GM21360 (cell line): ENCODE measurements around the gene STRBP.

Experiments used
- ATAC-seq: cut with Tn5 transposase; IDR thresholded peaks from one replicate; pipeline ENCODE4 v1.9.1; 2021; ENCODE audit warnings: mild to moderate bottlenecking, moderate library complexity; ENCODE audit not compliant: unreplicated experiment

The STRBP gene

DNA sequence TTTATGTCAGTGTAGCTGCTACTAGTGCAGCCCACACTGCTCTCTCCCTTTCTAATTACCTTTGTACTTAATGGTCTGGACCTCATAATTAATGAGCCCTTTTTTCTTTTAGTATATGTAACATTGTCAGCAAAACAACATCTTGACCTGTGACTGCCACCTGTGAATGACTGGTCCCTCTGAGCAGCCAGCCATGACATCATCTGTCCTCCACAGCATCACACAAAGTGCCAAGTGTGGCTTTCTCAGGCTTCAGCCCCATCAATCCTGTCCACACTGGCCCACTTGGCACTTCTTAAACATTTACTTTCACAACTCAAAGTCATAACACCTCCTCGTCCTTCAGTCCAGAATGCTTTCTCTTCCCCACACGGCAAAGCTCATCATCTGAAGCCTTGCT lies 130.2 kb downstream of the STRBP start:
- no peak for ATAC-seq

DNA sequence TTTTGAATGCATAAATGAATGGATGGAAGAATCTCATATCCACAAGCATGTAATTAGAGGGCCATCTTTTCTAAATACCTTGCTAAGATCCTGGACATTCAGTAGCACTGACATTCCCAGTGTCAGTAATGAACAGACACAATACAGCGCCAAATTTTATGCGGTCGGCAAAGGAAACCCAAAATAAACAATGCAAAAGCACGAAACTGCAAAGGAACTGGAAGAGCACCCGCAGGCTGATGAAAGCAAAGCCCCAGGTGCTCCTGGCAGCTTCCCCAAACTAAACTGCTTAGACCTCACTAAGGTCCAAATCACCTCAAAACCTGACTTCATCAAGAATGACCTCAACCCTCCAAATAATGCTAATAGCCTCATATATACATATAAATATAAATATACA lies 133.0 kb downstream of the STRBP start:
- ATAC-seq: no peak

DNA sequence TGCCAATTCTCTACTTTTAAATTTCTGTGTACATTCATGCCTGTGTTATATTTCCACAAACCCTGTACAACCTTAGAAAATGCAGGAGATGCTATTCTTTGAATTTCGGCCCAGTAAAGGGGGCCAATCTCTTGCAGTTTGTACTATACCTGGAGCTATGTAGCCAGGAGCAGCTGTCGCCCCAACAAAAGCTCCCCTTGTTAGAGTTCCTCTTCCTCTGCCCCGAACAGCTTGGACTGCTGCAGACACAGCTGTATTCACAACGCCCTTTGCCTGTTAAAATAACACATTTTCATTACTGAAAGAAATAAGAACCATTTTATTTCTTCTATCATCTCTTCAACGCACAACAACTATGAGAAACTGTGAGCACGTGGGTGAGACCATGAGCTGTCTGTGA lies 135.7 kb downstream of the STRBP start:
- ATAC-seq: no peak

DNA sequence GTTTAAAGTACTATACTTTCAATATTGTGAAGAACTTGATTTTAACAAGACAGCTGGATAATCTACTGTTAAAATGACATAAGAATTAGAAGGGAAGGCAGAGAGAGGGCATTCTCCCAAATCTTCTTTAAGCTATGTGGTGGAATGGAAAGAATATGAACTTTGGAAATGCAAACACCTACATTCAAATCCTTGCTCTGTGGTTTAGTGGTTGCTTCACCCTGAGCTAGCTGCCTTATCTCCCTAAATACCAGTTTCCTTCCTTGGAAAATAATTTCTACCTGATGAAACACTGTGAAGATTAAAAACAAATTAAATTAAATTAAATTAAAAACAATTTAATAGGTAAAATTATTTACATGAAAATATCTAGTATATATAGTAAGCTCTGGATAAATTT lies 136.4 kb downstream of the STRBP start:
- no peak for ATAC-seq

DNA sequence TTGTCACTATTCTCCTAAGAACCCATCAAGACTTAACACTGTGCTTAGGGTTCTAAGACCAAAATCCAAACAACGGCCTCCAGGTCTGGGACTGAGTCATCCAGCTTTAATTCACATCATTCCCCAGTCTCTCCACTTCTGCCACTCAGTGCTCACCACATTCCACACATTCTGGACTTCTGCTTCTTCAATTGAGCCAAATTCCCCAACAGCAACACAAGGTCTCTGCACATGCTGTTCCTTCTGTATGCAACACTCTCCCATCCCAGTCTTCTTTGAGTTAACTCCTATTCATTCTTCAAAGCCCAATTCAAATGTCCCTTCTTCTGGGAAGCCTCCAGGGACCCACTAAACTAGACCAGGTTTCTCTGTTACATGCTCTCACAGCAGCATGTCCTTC lies 137.1 kb downstream of the STRBP start:
- ATAC-seq: no peak

DNA sequence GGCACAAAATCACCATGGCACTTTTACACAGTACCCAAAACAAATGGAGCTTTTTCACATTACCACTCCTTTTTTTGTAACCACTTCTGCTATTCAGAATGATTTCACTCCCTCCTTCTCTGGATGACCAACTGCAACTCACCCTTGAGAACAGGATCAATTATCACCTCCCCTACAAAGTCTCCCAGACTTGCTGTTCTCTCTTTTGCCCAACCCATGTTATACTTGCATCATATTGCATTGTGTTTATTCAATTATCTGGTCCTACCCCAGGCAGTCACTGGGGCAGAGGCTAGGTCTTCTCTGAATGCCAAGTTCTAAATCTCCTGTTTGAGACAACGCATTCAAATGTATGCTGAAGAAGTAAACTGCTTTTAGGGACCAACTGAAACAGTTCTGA lies 139.0 kb downstream of the STRBP start:
- no peak for ATAC-seq

DNA sequence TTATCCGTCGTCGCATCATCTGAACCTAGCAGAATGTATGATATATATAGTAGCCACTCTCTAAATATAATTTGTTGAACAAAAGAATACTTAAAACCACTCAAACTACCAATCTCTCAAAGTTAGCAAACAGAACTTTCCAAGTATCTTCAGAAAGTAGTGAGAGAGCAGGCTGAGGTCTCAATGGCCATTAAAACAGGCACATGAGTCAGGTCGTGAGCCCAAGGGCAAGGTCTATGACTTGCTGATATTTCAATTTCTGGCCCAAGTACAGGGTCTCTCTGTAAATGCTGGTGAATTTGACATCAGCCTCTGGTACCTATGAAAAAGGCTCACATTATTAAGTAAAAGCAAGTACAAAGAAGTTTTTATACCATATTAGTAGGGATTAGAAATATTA lies 139.8 kb downstream of the STRBP start:
- no peak for ATAC-seq

DNA sequence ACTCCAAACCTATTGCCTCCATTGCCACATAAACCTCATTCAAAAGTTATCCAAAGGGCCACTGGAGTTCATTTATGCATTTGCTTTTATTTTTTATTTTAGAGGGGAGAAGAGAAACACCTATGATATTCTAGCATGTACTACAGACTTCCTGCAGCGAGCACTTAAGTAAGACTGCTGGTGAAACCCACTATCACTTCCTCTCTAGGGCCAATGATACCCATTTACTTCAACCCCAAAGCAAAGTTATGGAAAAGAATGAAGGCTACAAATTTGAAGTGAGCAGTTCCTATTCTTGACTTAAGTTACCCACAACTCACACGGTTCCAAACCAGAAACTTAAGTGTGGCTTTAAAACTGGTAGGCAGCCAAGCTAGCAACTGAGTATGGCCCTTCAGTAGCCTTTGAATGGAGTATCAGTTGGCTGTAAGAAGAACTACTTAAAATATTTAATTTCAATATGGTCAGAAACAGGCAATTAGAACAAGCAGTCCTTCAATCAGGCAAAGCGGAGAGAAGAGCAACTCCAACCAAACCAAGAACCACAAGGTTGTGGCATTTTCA lies 140.8 kb downstream of the STRBP start:
- no peak for ATAC-seq

DNA sequence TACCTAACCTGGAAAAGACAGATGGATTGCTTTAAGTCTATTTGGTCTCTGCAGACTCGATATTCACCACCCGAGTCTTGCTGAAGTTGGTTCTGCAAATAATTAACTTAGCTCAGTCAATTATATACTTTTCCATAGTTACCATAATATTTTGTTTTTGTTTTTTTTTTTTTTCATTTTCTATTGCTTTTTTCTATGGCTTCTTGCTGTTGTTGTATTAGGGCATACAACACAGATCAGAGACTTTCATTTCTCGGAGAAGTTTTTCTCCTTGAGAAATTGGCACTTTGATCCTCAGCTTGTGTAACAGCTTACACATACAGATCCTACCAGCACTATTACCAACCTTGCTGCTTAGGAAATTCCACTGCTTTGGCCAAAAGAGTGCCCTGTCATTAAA lies 146.9 kb downstream of the STRBP start:
- no peak for ATAC-seq

DNA sequence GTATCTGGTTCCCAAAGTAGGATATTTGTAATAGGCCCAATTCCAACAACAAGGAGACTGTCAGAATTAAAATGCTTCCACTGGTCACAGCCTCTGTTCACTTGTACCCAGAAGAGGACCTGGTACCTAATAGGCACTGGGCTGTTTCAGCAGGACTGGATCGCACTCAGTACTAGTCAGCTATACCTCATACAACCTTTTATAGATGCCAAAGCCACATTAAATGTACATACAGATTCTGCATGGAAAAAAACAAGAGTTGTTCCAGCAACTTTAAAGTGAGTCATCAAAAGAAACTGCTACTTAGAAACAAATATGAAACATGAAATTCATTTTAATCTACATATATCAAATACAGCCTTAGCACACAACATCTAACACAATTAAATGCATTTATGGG lies 147.4 kb downstream of the STRBP start:
- ATAC-seq: no peak

DNA sequence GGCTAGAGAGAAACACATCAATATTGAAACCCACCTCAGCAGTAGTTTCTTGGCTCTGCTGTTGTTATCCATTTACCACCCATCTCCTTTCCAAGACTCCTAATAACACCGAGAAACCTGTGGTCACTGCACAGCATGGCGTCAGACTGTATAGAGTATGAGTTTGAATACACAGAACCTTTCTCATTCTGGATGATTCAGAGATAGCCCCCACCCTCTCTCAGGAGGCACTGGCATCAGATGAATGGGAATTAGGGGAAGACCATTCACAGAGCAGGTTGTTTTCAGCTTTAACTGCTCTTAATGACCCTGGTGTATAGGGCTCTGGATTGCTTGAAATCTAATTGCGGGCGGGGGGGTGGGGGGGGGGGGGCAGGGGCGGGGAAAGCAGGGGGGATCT lies 148.3 kb downstream of the STRBP start:
- no peak for ATAC-seq

DNA sequence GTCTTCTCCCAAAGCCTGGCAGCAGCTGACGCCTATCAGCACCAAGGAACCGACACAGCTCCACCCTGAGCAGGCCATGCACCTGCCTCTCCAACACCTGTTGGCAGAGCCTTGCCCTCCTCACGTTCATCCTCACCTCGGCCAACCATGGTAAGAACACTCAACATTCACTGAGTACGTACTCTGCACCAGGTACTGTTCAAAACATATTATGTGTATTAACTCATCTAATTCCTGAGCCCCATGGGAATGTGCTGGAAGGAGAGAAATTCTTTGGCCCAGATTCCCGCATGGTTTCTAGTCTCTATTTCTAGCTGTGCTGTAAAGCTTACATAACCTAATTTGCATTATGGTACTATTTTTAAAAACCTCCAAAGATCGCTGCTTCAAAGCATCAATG lies 148.8 kb downstream of the STRBP start:
- ATAC-seq: no peak

DNA sequence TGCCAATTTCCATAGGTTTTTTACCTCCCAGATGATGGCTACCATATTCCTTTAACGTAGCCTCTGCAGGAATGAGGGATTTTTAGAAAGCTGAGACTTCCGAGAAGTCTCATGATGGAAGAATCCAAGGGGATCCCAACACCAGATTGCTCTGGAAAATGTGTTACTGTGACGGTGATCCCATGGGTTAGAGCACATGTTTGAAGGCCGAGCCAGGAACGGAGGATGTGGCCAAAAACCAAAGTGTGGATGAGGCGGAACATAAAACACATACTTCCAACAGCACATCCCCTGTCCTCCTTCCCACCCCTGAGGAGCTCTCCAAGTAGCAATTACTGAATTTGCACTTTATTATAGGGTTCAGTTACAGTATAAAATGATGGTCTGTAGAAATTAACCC lies 152.3 kb downstream of the STRBP start:
- ATAC-seq: no peak

DNA sequence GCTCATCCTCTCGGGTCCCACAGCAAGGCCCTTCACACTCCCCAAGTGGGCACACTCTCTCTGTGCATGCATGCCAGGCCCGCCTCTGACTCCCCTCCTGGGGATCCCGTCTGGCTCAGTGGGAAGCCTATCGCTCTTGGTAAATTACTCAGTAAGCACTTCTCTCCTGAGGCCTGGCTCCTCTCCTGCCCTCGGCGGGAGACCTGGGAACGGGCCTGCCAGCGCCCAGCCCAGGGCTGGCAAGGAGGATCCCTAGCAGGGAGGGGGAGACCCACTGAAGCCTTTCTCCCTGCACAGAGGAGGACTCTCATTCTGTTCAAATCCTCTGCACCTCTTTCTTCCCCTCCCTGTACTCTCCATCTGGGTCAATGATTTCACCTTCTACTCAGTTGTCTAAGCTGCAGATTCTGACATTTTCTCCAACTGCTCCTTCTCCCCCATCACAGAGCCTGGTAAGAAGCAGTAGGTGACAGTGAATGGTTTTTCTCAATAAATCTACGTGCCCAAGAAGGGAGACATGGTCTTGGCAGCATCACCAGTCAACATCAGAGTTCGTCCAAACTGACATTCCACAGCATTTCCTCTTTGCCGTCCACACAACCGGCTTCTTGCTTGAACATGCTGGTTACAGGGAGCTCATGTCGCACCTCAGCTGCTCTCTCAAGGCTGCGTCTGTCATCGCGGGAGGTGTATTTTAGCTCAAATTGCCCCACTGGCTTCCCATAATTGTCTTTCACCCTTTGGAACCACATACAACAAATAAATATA lies 153.1 kb downstream of the STRBP start:
- no peak for ATAC-seq

DNA sequence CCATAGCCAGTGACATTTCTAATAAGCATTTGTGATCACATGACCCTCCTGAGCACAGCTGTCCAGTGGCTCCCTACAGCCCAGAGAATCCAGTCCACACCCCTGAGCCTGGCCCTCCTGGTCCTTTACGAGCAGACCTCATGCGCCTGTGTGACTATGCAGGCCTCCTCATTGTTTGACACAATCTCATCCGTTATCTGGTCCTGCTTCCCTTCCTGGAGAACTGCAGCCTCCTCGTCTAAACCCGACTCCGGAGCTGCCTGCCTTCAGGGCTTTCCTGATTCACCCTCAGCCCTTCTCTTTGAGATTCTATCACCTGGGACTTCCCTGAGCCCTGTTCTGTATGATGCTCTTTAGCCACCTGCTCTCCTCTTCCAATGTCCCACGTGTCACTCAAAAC lies 155.2 kb downstream of the STRBP start:
- no peak for ATAC-seq

DNA sequence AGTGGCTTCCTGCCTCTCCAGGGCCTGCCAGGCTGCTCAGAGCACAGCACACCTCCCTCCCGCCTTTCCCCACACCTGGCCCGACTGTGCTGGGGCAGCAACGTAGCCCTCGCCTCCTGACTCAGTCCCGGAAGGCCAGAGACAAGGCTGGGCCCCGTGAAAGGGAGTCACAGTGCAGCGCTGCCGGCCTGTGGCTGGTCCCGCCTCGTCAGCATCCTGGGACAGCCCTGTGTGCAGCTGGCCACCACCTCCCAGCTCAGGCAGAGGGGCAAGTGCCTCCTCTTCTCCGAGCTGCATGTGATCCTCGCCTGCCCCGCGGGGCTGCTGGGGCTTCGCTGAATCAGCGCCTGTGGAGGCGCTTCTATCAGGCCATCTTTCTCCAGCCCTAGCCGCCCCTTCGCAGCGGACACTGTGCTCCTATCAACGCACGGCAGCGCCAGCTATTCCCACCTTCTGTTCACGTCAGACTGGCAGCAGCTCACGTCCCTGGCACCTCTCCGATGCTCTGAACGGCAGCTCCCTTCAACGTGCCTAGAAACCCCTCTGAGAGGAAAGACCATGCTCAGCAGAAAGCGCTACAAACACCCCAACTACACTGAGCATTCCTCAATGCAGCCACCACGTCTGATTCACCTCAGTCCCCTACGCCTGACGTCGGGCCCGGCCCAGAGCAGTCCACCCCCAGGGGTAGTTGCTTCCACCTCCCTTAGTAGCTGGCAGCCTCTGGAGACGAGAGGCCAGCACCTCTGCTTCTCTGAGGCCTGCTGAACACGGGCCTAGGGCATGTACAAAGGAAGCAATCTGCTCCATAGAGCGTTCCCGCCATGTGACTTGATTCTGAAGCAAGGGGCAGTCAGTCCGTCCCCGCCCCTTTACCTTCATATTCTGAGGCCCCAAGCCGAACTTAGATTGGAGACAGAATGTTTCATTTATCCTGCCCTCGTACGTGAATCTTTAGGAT lies 156.1 kb downstream of the STRBP start:
- no peak for ATAC-seq

DNA sequence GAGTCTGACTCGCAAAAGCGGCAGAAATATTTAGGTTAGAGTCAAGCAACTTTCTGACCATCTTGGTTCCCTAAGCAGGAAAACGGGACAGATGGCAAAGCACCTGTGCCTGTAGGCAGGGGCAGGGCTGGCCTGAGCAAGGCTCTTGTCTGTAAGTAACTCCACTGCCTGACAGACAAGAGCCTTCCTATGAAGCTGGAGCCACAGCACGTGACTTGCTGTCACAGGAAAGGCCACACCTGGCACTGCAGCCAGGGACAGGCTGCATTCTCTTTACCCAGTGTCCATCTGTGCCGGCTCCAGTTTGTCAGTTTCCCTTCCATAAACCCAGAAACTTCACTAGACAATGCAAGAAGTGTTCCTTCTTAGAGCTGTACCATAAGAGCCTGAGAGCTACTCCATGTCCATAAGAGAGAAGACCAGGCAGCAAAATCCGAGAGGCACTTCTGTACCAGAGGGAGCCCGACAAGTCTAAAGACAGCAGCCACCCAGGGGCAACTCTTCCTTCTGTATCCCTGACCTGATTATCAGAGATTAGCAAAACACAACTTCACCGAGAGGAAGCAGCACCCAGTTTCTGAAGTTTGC lies 156.9 kb downstream of the STRBP start:
- no peak for ATAC-seq

DNA sequence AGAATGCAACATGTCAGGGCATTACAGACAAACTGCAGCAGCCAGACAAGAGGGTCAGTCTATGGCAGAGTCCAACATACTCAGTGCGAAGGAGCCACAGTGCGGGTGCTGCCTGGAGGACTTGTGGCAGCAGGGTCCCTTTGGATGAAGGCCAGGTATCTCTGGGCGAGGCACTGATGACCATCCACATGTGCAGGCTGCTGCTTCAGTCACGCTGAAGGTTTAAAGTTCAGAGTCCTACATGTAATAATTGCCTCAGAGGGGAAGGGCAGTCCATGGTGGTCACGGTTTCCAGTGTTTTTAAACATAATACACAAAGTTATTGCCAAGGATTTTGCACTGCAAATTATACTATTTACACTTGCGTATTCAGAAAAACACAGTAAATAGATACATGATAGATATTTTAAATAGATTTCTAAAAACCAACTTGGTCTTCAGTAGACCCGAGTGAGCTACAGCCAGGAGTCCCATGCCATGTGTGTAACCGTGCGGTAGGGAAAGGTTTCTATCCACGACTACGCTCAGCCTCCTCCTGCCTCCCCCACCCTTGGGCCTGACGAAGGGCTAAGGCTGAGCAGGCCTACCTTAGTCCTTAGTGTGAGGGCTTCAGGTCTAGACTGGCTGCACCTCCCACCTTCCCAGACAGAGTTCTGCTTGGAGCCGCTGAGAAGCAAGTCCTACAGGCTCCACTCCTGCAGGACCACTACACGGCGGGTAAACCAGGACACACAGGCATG lies 158.7 kb downstream of the STRBP start:
- ATAC-seq: no peak

DNA sequence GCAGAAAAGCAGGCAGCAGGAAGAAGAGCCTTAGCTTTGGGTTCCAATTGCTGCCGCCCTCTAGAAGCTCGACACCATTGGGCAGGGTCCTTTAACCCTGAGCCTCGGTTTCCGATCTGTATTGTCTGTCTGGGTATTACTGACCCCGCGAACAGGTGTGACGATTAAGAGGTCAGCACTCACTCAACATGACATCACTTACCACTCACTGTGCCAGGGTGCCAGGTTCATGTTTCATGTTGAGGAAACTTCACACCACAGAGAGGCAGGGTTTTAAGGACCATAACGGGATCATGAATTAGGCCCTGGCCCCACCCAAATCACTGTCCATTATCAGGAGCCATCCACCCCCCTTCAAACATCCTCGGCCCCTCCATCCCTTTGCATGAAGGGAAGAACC lies 159.4 kb downstream of the STRBP start:
- ATAC-seq: no peak

DNA sequence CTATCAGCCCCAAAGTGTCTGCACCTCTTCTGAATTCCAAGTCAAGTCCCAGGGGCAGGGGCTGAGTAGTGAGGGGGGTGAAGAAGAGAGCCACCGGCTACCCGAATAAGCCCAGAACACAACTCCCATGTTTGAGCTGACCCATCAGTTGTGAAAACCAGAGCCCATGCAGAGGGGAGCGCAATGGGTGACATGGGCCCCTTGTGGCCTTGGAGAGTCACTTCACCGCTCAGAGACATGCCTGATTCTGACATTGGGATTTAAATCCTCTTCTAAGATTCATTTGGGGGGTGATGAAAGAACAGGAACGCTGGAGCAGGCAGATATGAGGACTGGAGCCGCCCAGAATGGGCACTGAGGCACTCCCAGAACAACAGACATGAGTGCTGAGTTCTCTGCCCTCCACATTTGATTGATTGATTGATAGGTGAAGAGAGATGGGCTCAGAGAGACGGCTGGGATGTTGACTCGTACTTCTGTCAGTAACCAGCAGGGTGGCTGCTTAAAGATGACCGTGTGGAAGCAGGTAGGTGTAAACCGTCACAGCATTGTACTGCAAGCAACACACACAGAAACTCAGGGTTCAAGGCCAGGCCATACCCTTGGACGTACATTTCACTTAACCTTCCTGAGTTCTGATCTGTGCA lies 160.6 kb downstream of the STRBP start:
- ATAC-seq: no peak
